ENCODE data around the gene TUBB2A.

GRCh38 chr6:3202999-3203696 is 45.8 kb upstream of the TUBB2A start:
- TF ChIP-seq POLR2A (IDR thresholded peaks at IDR 0.05) (no peak), CTCF (IDR thresholded peaks at IDR 0.05) (no peak)

Data from lower leg skin (tissue), 3 donors.